HG02610 (cell line): ENCODE measurements around the gene FSHR.

ENCODE experiments used
- ATAC-seq: cut with Tn5 transposase; IDR thresholded peaks from one replicate; pipeline ENCODE4 v1.9.1; 2021; ENCODE audit warnings: mild to moderate bottlenecking, moderate library complexity; ENCODE audit not compliant: unreplicated experiment

Gene FSHR

GRCh38 chr2:49113046-49113445 lies 41.3 kb downstream of the FSHR start:
- ATAC-seq, result no peak

- ATAC-seq, result no peak
Measured at GRCh38 chr2:49111456-49111855, 42.9 kb downstream of the FSHR start.

- no peak for ATAC-seq
Measured at GRCh38 chr2:49111006-49111405, 43.3 kb downstream of the FSHR start.

- no peak for ATAC-seq
Measured at GRCh38 chr2:49110571-49110970, 43.7 kb downstream of the FSHR start.

GRCh38 chr2:49108851-49109250 lies 45.5 kb downstream of the FSHR start:
- ATAC-seq, result no peak

GRCh38 chr2:49108436-49108835 lies 45.9 kb downstream of the FSHR start:
- ATAC-seq, result no peak

- ATAC-seq, result no peak
Measured at GRCh38 chr2:49105506-49105905, 48.8 kb downstream of the FSHR start.

GRCh38 chr2:49102146-49102545 lies 52.2 kb downstream of the FSHR start:
- no peak for ATAC-seq

- no peak for ATAC-seq
Measured at GRCh38 chr2:49080681-49081080, 73.6 kb downstream of the FSHR start.

- ATAC-seq, result no peak
Measured at GRCh38 chr2:49070716-49071115, 83.6 kb downstream of the FSHR start.

GRCh38 chr2:49069829-49070228 lies 84.5 kb downstream of the FSHR start:
- ATAC-seq, result no peak

- ATAC-seq, result no peak
Measured at GRCh38 chr2:49068613-49069012, 85.7 kb downstream of the FSHR start.

GRCh38 chr2:49067971-49068370 lies 86.3 kb downstream of the FSHR start:
- no peak for ATAC-seq

- no peak for ATAC-seq
Measured at GRCh38 chr2:49053156-49053555, 101.2 kb downstream of the FSHR start.

- ATAC-seq, result no peak
Measured at GRCh38 chr2:49050265-49050664, 104.0 kb downstream of the FSHR start.

GRCh38 chr2:49049161-49049560 lies 105.2 kb downstream of the FSHR start:
- ATAC-seq, result no peak

- ATAC-seq, result no peak
Measured at GRCh38 chr2:49045083-49045482, 109.2 kb downstream of the FSHR start.

- ATAC-seq, result no peak
Measured at GRCh38 chr2:49044350-49045079, 109.8 kb downstream of the FSHR start.

- no peak for ATAC-seq
Measured at GRCh38 chr2:49043405-49043982, 110.8 kb downstream of the FSHR start.

GRCh38 chr2:49042488-49042887 lies 111.8 kb downstream of the FSHR start:
- ATAC-seq, result peak; percentile 51

- no peak for ATAC-seq
Measured at GRCh38 chr2:49041061-49041460, 113.3 kb downstream of the FSHR start.

GRCh38 chr2:49037197-49037596 lies 117.1 kb downstream of the FSHR start:
- ATAC-seq, result no peak

GRCh38 chr2:49035481-49035880 lies 118.8 kb downstream of the FSHR start:
- ATAC-seq, result no peak
